Measurements from ENCODE around the gene KIFAP3.
"Not testable (repeated sequence)": the region's sequence is repeated elsewhere in the genome, so short reads cannot be mapped to it uniquely, and the experiment has no call there.

KIFAP3 gene

GRCh38 chr1:169882039-169882511 lies 192.4 kb downstream of the KIFAP3 start:
- DNase-seq, result no peak

DNA sequence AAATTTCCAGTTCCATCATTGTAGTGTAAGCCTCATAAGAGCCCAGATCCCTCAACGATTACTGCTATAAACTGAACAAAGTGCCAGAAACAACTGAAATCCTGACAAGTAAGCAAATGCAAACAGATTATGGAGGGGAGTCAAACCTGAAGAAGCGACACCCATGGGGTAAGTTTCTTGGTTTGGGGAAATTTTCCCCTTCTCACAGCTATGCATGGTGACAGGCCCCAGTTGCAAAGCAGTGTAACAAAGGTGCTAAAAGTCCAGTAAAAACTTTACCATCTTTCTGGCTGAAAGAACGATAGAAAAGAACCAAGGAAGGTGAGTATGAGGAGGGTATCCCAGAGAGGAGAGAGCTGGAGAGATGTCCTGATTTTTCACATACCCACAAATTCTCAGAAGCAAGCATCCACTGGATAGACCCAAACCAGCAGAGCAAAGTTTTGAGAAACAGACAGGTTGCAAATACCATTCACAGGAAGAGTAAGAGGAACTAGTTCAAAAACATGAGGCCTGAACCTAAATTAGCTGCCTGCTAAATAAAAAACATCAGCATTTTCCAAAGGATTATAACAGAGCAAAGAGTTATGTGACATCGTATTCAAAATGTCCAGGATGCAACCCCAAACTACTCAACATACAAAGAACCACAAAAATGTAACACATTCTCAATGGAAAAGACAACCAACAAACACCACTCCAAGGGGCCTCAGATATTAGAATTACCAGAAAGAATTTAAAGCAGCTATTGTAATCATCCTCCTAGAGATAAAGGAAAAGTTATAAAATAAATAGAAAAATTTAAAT lies 195.3 kb downstream of the KIFAP3 start:
- no peak for DNase-seq

DNA sequence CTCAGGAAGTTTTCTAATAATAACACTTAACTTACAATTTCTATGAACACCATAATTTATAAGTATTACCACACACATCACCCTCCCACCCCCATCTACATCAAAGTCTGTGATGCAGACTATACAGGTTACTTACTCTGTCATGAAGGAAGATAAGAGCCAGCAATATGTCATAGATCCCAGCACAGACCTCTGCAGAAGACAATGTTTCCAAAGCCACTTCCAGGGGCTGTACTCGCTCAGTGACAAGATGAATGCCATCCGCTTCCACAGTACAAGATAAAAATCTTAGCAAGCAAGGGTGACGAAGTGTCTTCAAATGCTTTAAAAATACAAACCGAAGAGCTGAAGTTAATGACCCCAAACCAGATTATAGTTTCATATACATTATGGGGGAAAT lies 196.0 kb downstream of the KIFAP3 start:
- DNase-seq, result no peak

GRCh38 chr1:169877800-169878491 lies 196.5 kb downstream of the KIFAP3 start:
- no peak for DNase-seq

- no peak for DNase-seq
Measured at GRCh38 chr1:169874229-169874628, 200.3 kb downstream of the KIFAP3 start.

- DNase-seq, result no peak
Measured at GRCh38 chr1:169873582-169874199, 200.8 kb downstream of the KIFAP3 start.

- DNase-seq, result no peak
Measured at GRCh38 chr1:169872906-169873305, 201.6 kb downstream of the KIFAP3 start.

GRCh38 chr1:169871988-169872387 lies 202.5 kb downstream of the KIFAP3 start:
- not testable (repeated sequence) for DNase-seq
